GM20431 (cell line): ENCODE measurements around the gene TMEM176B.
"Not testable (repeated sequence)": the region's sequence is repeated elsewhere in the genome, so short reads cannot be mapped to it uniquely, and the experiment has no call there.

ENCODE experiments used
- in situ Hi-C: fragments of 300-500 bp; cut with MseI, MboI; formaldehyde crosslinking; loops from one replicate; pipeline ENCODE4 v1.15.0; 2020; ENCODE audit warnings: low sequenced_read_pairs; ENCODE audit not compliant: unreplicated experiment

Gene TMEM176B

DNA sequence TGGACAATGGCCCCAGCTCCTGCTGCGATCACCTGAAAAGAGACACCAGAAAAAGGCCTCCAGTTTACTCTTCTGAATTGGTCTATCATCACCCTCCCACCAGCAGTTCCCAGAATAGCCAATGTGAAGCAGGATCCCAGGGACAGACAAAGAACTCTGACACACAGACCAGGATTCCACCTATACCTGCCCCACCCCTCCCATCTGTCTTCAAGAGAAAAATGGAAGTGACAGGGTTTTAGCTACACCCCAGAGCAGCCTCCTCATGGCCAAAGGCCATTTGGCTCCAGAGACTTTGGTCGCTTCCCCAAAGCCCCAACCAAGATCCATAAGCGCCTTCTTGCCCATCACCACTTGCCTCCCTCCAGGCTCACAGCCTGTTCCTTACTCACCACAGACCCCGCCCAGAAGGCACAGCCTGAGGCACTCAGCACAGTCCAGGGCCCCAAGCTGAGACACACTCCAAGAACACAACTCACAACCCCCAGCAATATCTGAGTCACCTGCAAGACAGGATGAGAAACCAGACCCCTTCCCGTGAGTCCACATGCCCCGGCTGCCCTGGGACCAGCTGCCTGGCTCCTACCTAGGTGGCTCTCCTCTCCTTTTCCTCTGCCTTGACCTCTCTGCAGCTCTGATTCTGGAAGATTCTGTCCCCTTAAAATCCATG lies 6.5 kb downstream of the TMEM176B start:
- in situ Hi-C loops: loop anchor here (25.0 kb wide), 1 partner anchor 194 kb away; the partner anchor contains the start of genes KCNH2 and NOS3

DNA sequence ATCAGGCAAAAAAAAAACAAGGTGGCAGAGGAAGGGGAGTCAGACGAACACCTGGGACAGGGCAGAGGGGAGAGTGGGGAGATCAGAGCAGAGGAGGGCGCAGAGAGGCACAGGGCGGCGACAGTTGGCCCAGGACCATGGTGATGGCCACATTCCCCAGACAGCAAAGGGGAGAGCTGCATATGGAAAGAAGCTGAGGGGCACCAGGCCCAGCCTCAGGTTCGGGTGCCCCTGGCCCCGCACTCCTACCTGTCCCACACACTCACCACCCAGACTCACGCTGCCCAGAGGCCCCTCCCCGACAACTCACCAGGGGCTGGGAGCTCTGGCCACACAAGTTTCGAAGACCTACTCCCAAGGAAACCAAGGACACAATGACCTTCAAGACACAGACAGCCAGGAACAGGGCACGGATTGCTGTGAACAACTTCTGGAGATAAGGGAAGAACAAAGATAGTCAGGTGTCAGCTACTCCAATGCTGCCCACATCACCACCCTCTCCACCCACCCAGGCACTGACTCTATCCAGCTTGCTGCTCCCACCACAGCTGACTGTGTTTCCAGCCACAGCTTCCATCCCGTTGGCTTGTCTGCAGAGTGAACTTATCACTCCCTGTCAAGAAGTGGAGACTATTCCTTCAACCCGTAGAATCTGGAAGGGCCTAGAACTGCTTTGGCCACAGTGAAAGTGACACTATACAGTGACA lies 8.3 kb downstream of the TMEM176B start:
- in situ Hi-C loops: loop anchor here (25.0 kb wide), 1 partner anchor 195 kb away; the partner anchor contains the start of genes KCNH2 and NOS3

DNA sequence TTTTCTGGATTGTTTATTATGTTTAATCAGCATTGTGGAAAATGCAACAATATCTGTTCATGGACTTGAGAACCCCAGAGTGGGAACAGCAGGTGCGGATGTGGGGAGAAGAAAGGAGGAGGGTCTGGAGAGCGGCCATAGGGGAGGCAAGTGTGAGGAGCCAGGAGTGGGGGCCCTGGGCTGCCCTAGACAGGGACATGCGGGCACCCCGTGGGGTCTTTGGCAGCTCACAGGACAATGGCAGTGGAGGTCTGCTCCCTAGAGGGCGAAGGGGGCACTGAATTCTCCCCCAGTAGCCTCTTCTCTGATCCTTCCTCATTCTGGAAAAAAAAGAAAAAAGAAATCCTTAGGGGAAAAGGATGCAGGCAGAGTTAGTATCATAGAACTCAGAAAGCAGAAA lies 8.9 kb downstream of the TMEM176B start:
- in situ Hi-C loops: loop anchor here (25.0 kb wide), 1 partner anchor 196 kb away; the partner anchor contains the start of genes KCNH2 and NOS3

DNA sequence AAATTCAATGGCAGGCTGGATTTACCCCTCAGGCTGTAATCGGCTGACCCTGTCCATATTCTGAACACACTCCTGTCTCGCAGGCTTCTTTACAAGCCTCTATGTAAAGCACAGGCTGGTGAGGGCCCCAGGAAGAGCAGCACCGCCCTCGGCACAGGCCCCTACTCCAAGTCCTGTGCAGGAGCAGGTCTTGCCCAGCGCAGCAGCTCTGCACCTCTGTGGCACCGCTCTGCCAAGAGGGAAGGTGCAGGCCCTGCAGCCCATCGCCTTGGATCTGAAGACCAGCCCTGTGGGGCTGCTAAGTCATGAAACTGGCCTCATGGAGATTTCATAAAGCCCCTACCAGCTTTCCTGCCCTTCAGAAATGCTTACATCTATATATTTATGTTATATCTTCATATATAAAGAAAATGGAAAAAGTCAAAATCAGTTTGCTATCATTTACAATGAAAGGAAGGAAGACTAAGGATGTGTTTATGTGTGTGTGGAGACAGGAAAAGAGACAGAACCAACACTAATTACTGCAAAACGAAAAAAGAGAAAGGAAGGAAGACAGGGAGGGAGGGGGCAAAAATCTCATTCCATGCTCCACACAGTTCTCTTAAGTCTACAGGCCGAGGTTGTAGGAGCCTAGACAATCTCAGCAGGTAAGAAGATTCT lies 9.6 kb downstream of the TMEM176B start:
- in situ Hi-C loops: loop anchor here (25.0 kb wide), 1 partner anchor 197 kb away; the partner anchor contains the start of genes KCNH2 and NOS3

DNA sequence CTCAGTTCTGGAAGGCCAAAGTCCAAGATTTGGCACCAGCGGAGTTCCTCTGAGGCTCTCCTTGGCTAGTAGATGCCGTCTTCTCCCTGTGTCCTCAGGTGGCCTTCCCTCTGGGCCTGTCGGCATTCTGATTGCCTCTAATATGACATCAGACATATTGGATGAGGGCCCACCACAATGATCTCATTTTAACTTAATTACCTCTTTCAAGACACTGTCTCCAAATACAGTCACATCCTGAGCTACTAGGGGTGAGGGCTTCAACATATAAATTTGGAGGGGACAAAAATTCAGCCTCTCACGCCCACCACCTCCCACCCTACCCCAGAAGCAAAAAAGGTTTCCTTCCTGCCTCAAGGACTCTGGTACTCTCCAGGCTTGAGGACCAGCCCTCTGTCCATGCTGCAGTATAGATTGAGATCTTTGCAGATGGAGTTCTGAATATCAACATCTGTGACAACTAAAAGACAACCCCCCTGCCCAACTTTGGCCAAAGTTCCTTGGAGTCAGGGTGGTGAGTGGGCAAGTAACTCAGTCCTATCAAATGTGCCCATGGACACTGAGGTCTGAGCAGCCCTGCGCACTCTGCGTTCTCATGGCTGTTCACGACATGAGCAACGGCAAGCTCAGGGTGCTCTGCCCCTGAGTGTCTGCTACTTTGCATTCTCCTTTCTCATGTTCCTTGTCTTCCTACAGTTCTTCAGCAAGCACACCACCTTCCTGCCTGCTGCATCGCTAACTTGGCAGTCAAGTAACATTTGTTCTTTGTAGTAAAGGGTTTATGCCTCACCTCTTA lies 11.5 kb downstream of the TMEM176B start:
- in situ Hi-C loops: loop anchor here (25.0 kb wide), 1 partner anchor 199 kb away; the partner anchor contains the start of genes KCNH2 and NOS3

DNA sequence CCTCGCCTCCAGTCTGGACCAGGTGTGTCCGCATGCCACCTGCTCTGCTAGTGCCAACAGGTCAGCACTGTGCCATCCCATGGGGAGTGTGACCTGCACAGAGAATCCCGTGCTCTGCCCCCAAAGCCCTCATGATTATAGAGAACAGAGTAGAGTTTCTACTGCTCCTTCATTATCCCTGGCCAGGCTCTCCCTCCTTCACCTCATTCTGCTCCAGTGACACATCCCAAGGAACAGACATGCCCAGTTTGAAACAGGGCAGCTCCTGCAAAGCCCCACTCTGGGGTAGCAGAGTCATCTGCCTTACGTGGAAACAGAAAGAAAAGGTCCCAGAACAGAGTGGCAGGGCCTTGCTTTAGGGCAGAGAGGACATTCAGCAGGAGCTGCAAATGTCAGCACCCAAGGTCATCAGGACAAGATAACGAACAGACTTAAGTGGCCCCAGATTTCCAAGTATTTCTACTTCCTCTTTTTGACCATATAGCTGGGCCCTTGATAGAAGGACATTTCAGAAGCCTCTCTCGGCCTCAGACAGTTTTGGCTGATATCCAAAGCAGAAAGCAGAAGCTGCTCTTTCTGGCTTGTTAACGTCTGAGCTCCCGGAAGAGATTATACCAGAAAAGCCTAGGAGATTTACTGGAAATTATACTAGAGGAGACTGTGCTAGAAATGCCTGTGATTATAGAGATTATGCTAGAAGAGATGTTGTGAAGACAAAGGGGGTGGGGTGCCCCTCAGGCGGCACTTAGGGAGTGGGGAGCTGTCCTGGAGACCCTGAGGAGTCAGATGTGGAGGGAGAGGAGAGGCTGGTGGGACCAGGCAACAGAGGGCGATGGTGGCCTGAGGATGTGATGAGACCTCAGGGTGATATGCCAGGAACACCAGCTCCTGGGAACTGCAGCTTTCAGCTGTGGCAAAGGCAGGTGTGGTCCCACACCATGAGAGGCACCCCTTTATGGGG lies 12.6 kb downstream of the TMEM176B start:
- in situ Hi-C loops: loop anchor here (25.0 kb wide), 1 partner anchor 200 kb away; the partner anchor contains the start of genes KCNH2 and NOS3

DNA sequence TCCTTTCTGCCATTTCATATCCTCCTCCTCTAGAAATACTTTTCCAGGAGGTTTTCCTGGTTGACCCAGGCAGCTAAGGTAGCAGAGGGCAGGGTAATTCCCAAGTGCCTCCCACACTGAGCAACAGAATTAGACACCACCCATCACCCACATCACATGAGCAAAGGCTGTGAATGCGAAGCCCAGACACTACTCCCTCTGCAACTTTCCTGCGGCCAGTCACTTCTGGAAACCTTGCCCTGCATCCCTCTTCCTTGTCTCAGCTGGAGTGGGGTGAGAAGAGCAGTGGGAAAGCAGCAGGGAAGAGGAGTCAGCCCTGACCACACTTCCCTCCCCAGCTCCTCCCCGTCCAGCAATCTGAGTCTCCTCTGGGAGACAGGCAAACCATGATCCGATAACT lies 15.2 kb downstream of the TMEM176B start:
- in situ Hi-C loops: loop anchor here (25.0 kb wide), 1 partner anchor 202 kb away; the partner anchor contains the start of genes KCNH2 and NOS3

DNA sequence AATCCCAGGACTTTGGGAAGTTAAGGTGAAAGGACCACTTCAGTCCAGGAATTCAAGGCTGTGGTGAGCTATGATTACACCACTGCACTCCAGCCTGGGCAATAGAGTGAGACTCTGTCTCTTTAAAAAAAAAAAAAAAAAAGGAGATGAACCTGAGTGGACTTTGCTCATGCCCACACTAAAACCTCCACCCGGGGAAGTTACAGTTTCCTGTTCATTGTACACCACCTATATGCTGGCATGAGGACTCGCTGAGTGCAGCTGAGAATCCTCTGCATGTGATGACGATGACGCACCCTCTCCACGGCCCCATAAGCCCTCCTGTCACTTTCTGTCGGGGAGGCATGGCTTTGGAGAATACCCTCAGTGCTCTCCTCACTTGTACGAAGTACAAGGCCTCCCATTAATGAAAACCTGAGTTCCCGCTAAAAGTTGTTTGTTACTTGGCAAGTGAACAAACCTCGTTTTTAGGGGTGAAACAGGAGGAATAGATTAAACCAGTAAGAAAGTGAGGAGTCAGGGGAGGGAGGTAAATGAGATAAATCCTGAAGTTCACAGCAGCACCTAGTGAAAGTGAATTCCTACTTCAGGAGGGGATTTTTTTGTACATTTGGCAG lies 15.9 kb downstream of the TMEM176B start:
- in situ Hi-C loops: loop anchor here (25.0 kb wide), 1 partner anchor 203 kb away; the partner anchor contains the start of genes KCNH2 and NOS3

DNA sequence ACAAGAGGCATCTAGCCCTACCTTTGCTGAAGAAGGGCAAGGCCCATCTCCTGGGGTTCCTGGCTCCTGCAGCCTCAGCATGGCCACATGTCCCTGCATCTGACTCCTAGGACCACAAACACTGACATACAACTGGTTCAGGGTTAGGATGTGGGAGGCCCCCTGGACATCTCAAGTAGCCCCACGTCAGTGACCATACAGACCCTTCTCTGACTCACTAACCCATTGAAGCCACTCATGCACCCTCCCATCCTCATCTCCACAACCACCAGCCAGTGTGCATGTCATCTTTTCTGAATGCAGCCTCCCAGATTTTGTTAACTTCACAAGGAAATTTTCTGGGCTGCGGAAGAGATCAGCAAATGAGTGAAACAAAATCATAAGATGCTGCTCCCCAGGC lies 18.2 kb downstream of the TMEM176B start:
- in situ Hi-C loops: loop anchor here (25.0 kb wide), 1 partner anchor 205 kb away; the partner anchor contains the start of genes KCNH2 and NOS3

DNA sequence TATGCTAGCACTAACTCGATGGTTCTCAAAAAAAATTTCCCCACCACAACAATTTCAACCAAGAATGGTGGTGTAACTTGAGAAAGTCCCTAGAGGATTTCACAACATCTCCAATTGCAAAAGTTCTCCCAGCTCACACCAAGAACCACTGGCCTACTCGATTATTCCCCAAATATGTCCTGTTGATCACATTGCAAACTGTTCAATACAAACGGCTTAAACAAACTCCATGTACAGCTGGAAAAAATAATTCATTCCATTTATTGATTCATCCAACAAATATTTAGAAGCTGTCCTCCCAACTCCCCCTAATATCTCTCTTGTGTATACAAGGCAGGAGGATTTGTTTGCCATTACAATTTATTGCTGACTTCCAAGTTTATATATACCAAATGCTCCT lies 19.1 kb downstream of the TMEM176B start:
- in situ Hi-C loops: loop anchor here (25.0 kb wide), 1 partner anchor 206 kb away; the partner anchor contains the start of genes KCNH2 and NOS3

DNA sequence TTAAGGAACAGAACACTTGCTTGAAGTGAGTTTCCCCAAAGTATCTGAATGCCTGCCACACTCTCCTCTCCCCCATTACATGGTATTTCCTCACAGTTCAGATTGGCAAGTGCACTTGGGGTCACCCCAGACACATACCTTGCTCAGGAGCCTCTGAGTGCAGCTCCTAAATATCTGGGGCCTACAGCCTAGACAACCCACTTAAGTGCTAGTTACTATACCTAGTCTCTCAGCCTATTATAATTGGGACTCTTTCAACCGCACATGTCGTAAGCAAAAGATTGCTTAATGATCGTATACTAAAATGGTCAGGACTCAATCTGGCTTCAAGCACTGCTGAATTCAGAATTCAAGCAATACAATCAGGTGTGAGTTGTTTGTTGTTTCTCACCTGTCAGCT lies 19.9 kb downstream of the TMEM176B start:
- in situ Hi-C loops: loop anchor here (25.0 kb wide), 1 partner anchor 207 kb away; the partner anchor contains the start of genes KCNH2 and NOS3

DNA sequence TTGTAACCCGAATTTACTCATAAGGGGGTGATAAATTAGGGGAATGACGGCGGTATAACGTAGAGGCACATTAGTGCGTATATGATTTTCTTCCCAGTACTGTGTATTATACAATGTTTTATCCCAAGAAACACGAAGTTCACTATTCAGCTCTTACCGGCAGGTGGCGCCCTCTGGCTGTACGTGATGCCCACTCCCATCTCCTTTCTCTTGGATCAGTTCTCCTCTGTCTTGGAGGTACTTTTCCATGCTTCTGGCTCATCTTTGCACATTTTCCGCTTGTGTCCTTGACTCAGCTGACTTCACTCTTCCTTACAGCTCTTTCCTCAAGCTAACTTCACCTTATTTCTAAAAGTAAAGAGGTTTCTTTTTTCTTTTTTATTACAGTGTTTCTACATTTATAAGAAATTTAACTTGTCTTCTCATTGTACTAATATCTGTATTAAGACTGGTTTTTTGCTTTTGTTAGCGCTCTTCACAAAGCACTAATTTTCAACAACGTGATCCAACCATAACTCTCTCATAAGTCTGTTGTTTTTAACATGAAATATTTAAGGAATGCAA lies 21.3 kb downstream of the TMEM176B start:
- in situ Hi-C loops: loop anchor here (25.0 kb wide), 1 partner anchor 208 kb away; the partner anchor contains the start of genes KCNH2 and NOS3

DNA sequence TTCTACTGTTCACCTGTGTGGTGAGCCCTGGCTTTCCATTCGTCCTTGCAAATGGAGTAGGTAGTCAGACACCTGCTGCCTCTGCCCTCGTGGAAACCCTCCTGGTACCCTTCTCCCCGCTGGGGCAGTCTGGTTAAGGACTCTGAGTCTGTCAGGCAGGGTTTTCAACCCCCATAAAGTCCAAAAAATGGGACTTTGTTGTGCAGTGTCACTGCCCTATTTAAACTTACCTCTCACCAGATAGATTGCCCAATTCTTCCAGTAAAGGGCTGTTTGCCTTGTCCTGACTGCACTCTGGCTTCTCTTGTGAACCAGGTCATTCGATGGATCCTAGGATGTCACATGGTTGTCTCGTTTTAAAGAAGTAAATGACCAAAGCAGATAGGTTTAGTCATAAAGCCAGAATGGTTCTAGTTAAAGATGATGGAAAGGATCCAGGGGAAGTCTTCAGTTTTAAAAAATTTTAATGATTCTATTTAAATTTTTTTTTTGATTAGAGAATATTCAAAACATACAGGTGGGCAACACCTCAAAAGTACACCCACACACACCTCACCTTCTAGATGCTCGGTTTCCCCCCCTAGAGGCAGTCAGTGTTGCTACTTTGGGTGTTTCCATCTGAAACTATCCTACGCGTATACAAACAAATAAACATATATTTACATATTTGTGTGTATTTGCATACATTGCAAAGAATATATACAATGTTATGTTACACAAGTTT lies 22.0 kb downstream of the TMEM176B start:
- in situ Hi-C loops: loop anchor here (25.0 kb wide), 1 partner anchor 209 kb away; the partner anchor contains the start of genes KCNH2 and NOS3

DNA sequence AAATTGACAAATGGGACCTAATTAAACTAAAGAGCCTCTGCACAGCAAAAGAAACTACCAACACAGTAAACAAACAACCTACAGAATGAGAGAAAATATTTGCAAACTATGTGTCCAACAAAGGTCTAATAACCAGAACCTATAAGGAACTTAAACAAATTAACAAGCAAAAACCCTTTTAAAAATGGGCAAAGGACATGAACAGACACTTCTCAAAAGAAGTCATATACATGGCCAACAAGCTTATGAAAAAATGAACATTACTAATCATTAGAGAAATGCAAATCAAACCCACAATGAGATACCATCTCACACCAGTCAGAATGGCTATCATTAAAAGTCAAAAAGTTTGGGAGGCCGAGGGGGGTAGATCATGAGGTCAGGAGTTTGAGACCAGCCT lies 26.0 kb downstream of the TMEM176B start:
- in situ Hi-C loops: not testable (repeated sequence)

DNA sequence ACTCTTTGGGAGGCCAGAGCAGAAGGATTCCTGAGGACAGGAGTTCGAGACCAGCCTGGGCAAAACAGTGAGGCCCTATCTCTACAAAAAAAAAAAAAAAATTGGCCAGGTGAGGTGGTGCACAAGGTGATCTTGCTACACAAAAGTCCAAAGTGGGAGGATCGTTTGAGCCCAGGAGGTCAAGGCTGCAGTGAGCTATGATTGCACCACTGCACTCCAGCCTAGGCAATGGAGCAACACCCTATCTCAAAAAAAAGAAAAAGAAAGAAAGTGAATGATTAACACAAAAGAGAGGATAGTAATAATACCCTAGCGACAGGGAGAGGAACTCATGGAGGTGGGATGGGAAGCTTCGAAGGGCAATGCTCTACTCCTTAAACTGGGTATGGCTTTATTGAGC lies 30.4 kb downstream of the TMEM176B start:
- in situ Hi-C loops: no loop called here

DNA sequence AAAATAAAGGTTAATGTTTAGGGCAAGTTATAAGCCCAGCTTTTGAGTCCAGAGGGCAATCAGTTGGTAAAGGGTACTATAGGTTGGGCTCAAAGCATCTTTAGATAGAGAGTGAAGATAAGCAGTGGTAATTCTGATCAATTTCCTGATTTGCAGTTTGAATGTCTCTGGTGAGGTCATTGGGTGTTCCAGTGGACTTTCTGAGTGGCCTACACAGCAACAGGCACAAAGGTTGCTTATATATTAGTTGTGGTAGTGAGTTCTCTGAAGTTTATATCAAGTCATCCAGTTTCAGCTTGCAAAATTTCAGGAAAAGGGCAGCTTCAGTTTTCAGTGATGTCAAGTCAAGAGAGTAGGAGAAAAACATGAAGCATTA lies 33.8 kb downstream of the TMEM176B start:
- in situ Hi-C loops: no loop called here

DNA sequence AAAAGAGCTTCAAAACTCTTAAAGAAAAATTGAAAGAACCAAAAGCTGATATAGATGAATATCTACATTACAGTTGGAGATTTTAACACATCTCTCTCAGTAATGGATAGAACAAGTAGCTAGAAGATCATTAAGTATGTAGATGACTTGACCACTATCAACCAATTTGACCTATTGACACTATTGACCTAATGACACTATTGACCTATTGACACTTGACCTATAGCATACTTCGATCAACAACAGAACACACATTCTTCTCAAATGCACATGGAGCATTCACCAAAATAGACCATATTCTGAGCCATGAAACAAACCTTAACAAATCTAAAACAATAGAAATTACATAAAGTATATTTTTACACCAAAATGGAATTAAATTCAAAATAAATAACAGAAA lies 40.7 kb downstream of the TMEM176B start:
- in situ Hi-C loops: no loop called here
